HepG2 (cell line): Measurements from ENCODE around the gene GALNT12. TPM values are rescaled to one million over a fixed set of nuclear protein-coding genes. Genes with fewer than 3 reads are reported as not detected.
A peak's percentile ranks its signal among the peaks of the same experiment; 100 is the strongest.

ENCODE experiments used
- ATAC-seq: fragments of 200-7000 bp; cut with Tn5 transposase; 3 replicates; pipeline ENCODE4 v1.9.1; 2020; ENCODE audit warnings: mild to moderate bottlenecking, moderate library complexity
- BruUV-seq: library from RNA; stranded (reverse); fragments of 400-500 nt; replicated peaks from 2 replicates; lab custom pipeline; 2021; lab: Mats Ljungman, UMichigan
- CTCF ChIA-PET: fragments of 300-600 bp; formaldehyde crosslinking; extraction: SDS; loops from one replicate; lab custom pipeline; 2021; ENCODE audit warnings: low total read pairs, inconsistent platforms, low intra/inter-chr PET ratio; lab: Yijun Ruan, JAX
- POLR2A ChIA-PET: fragments of 350-600 bp; sonication (Branson Sonifier 250); formaldehyde crosslinking; loops from one replicate; lab custom pipeline; 2020; ENCODE audit warnings: antibody characterized with exemption, inconsistent platforms; lab: Yijun Ruan, JAX
- DNase-seq: peaks from one replicate; pipeline ENCODE4 v3.0.0-alpha.2; 2015; ENCODE audit warnings: low spot score
- FAIRE-seq: peaks from 3 replicates; lab custom pipeline; 2011; peaks lifted over from hg19 to GRCh38; lab: Jason Lieb, UNC
- H2AFZ ChIP-seq: one replicate; pipeline ENCODE4 v1.6.1; 2011; ENCODE audit warnings: low read length, inconsistent platforms
- H3K27ac ChIP-seq: fragments of 300-600 bp; 3 replicates; pipeline ENCODE4 v1.8.0; 2011; ENCODE audit warnings: mixed run types, mild to moderate bottlenecking, mixed read lengths, low read length, inconsistent platforms; ENCODE audit not compliant: insufficient read depth; ENCODE audit errors: extremely low read length
- H3K27me3 ChIP-seq, 2 experiments: fragments of 200-600 bp in 1 of 2; 2 replicates in 1 of 2; 3 replicates in 1 of 2; pipeline versions ENCODE4 v1.6.0 to v1.8.0; 2011; ENCODE audit warnings: low read length in 2 of 2, mild to moderate bottlenecking in 2 of 2, moderate library complexity in 2 of 2, inconsistent platforms in 1 of 2; ENCODE audit not compliant: insufficient read depth in 2 of 2, control insufficient read depth in 1 of 2
- H3K36me3 ChIP-seq, 2 experiments: fragments of 200-600 bp in 1 of 2; replicated peaks in 1 of 2; 2 replicates in 1 of 2; 3 replicates in 1 of 2; pipeline versions ENCODE4 v1.5.1 to v1.8.0; 2011; ENCODE audit warnings: low read length in 2 of 2, inconsistent platforms in 1 of 2; ENCODE audit not compliant: insufficient read depth in 2 of 2, control insufficient read depth in 1 of 2
- H3K4me1 ChIP-seq: 2 replicates; pipeline ENCODE4 v1.5.1; 2012; ENCODE audit warnings: low read length, inconsistent platforms; ENCODE audit not compliant: insufficient read depth
- H3K4me2 ChIP-seq: 2 replicates; pipeline ENCODE4 v1.6.0; 2011; ENCODE audit warnings: low read depth, low read length, inconsistent platforms
- H3K4me3 ChIP-seq, 3 experiments: fragments of 200-600 bp in 1 of 3; sonication (generic), shearing (Covaris generic) in 1 of 3; replicated peaks in 1 of 3; 2 replicates each; pipeline ENCODE4 v1.5.1; 2011 to 2016; ENCODE audit warnings: low read length in 3 of 3, inconsistent platforms in 2 of 3, low read depth in 2 of 3, mild to moderate bottlenecking in 2 of 3, control low read depth in 1 of 3, mixed read lengths in 1 of 3; ENCODE audit not compliant: insufficient read depth in 1 of 3
- H3K79me2 ChIP-seq: one replicate; pipeline ENCODE4 v1.6.1; 2011; ENCODE audit warnings: low read length, inconsistent platforms; ENCODE audit not compliant: insufficient read depth
- H3K9ac ChIP-seq: 2 replicates; pipeline ENCODE4 v1.6.0; 2011; ENCODE audit warnings: mild to moderate bottlenecking, low read depth, low read length, inconsistent platforms; ENCODE audit not compliant: insufficient read depth
- H3K9me3 ChIP-seq: 2 replicates; pipeline ENCODE4 v1.5.1; 2012; ENCODE audit warnings: mild to moderate bottlenecking, low read length
- H4K20me1 ChIP-seq: 2 replicates; pipeline ENCODE4 v1.6.0; 2011; ENCODE audit warnings: inconsistent platforms, mild to moderate bottlenecking, low read length, moderate library complexity; ENCODE audit not compliant: insufficient read depth
- EP300 ChIP-seq, 3 experiments: sonication (generic) in 1 of 3; formaldehyde crosslinking in 1 of 3; IDR thresholded peaks; 2 replicates each; pipeline versions ENCODE4 v1.5.1 to v1.6.1; 2011 to 2020; ENCODE audit warnings: low read depth in 2 of 3, low read length in 2 of 3, borderline replicate concordance in 1 of 3, improper control_type of control experiment in 1 of 3, mild to moderate bottlenecking in 1 of 3, missing genetic modification reagents in 1 of 3, moderate library complexity in 1 of 3
- NFE2 ChIP-seq: sonication (generic); formaldehyde crosslinking; IDR thresholded peaks from 2 replicates; pipeline ENCODE4 v1.4.0; 2020; ENCODE audit warnings: missing genetic modification reagents
- NRL ChIP-seq: sonication (generic); formaldehyde crosslinking; IDR thresholded peaks from 2 replicates; pipeline ENCODE4 v1.5.0; 2020; ENCODE audit warnings: missing genetic modification reagents, mild to moderate bottlenecking, moderate library complexity, borderline replicate concordance
- RXRA ChIP-seq: sonication (generic); formaldehyde crosslinking; IDR thresholded peaks from 2 replicates; pipeline ENCODE4 v1.5.1; 2020; ENCODE audit warnings: missing genetic modification reagents
- ZBTB43 ChIP-seq: sonication (generic); formaldehyde crosslinking; conservative IDR thresholded peaks from 2 replicates; pipeline ENCODE4 v1.4.0; 2020; ENCODE audit warnings: missing genetic modification reagents
- ZFX ChIP-seq: sonication (generic); formaldehyde crosslinking; IDR thresholded peaks from 2 replicates; pipeline ENCODE4 v1.4.0; 2020; ENCODE audit warnings: mild to moderate bottlenecking, low read depth, missing genetic modification reagents, moderate library complexity
- ZKSCAN1 ChIP-seq: fragments of 150-350 bp; IDR thresholded peaks from 2 replicates; pipeline ENCODE4 v1.6.1; 2014; ENCODE audit warnings: low read length
- ZMAT5 ChIP-seq: sonication (generic); formaldehyde crosslinking; IDR thresholded peaks from 2 replicates; pipeline ENCODE4 v1.5.0; 2020; ENCODE audit warnings: mild to moderate bottlenecking, low read depth, missing genetic modification reagents, borderline replicate concordance
- ZNF431 ChIP-seq: sonication (generic); formaldehyde crosslinking; IDR thresholded peaks from 2 replicates; pipeline ENCODE4 v1.9.0; 2022; ENCODE audit warnings: missing genetic modification reagents, low read depth, mild to moderate bottlenecking, borderline replicate concordance
- ZNF644 ChIP-seq: IDR thresholded peaks from 2 replicates; pipeline ENCODE4 v1.6.1; 2016; ENCODE audit warnings: low read depth
- WGBS: methylation state at CpG from one replicate; pipeline ENCODE4 v1.1.6; 2017; ENCODE audit warnings: low lambda C conversion rate; 5-methylcytosine and 5-hydroxymethylcytosine counted together
- in situ Hi-C: cut with HindIII; loops from 2 replicates; pipeline ENCODE4 v1.10.0; 2017; ENCODE audit warnings: low pct_unique_long_range_greater_than_20kb; ENCODE audit not compliant: extremely low pct_ligation_motif_present
- intact Hi-C: fragments of 100-400 bp; cut with micrococcal nuclease; formaldehyde crosslinking; loops from one replicate; pipeline ENCODE4 v1.10.0; 2022; ENCODE audit not compliant: unreplicated experiment
- polyA plus RNA-seq, 8 experiments: library from polyadenylated mRNA; depleted of rRNA in 3 of 8; stranded (reverse) in 7 of 8; unstranded in 1 of 8; fragments of >200 nt; fragmentation: Illumina TruSeq in 4 of 8; extraction: Trizol in 4 of 8; gene quantifications; 2 replicates each; pipeline versions ENCODE4 v1.2.1 to v1.2.3, GENCODE V29; 2011 to 2016; ENCODE audit warnings: low read depth in 4 of 8, missing spikeins in 1 of 8, mixed read lengths in 1 of 8; ENCODE audit not compliant: insufficient read depth in 1 of 8
- total RNA-seq, 5 experiments: library from RNA; depleted of rRNA; stranded (reverse); fragments of >200 nt; fragmentation: Illumina TruSeq; extraction: Trizol; gene quantifications; 2 replicates each; pipeline ENCODE4 v1.2.3, GENCODE V29; 2016; ENCODE audit warnings: low read depth in 1 of 5
- TF ChIP-seq, protein P1 (sequence below): sonication (generic); formaldehyde crosslinking; IDR thresholded peaks from 2 replicates; pipeline ENCODE4 v1.4.0; 2020; ENCODE audit warnings: mild to moderate bottlenecking, missing genetic modification reagents
- TF ChIP-seq, protein P2 (sequence below): sonication (generic); formaldehyde crosslinking; IDR thresholded peaks from 2 replicates; pipeline ENCODE4 v1.4.0; 2020; ENCODE audit warnings: missing genetic modification reagents
- TF ChIP-seq, protein P3 (sequence below): sonication (generic); formaldehyde crosslinking; IDR thresholded peaks from 2 replicates; pipeline ENCODE4 v1.8.1; 2023; ENCODE audit warnings: mild to moderate bottlenecking, moderate library complexity, missing genetic modification reagents

GALNT12 gene
- total and polyA plus RNA-seq, 2 of the 13 experiments (the other 11 are each of a cell fraction or from before 2014, with no cell fraction given), result 0.07 TPM; not detected in 1

- TF ChIP-seq, protein P1, sequence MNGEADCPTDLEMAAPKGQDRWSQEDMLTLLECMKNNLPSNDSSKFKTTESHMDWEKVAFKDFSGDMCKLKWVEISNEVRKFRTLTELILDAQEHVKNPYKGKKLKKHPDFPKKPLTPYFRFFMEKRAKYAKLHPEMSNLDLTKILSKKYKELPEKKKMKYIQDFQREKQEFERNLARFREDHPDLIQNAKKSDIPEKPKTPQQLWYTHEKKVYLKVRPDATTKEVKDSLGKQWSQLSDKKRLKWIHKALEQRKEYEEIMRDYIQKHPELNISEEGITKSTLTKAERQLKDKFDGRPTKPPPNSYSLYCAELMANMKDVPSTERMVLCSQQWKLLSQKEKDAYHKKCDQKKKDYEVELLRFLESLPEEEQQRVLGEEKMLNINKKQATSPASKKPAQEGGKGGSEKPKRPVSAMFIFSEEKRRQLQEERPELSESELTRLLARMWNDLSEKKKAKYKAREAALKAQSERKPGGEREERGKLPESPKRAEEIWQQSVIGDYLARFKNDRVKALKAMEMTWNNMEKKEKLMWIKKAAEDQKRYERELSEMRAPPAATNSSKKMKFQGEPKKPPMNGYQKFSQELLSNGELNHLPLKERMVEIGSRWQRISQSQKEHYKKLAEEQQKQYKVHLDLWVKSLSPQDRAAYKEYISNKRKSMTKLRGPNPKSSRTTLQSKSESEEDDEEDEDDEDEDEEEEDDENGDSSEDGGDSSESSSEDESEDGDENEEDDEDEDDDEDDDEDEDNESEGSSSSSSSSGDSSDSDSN, result peak; percentile 57; the same call in 1 of the 2 replicates
- TF ChIP-seq ZMAT5, result no peak
Measured at GRCh38 chr9:98795970-98796363, 11.5 kb upstream of the GALNT12 start (continued).

GRCh38 chr9:98796364-98797101, 10.9 kb upstream of the GALNT12 start, which contains the start of gene ANKS6:
Gene ANKS6 (minus strand): TSS chr9:98796555. CDS start chr9:98796491, 64 bp downstream.
- no TSS peak for BruUV-seq
- peak within 1 kb of the TSS; percentile 64 for H3K9ac ChIP-seq
- DNase-seq (peak; percentile 33), FAIRE-seq (no peak), ATAC-seq (peak; percentile 88)
- peak within 1 kb of the TSS; percentile 64 to 74 (median 66) for H3K4me3 ChIP-seq
- intact Hi-C loops, result no loop called here
- peaks cover 11% of the 10 kb centered on the region for H3K4me1 ChIP-seq
- no peaks in the 10 kb centered on the region for H3K79me2 ChIP-seq
- ChIA-PET CTCF (interaction anchor here (1.3 to 1.4 kb wide), 2 partner anchors 21 to 481 kb away, joined by 4 to 5 read pairs; no protein-coding TSS in a partner anchor), POLR2A (no interaction called here)
- peak within 1 kb of the TSS; percentile 83 for H3K4me2 ChIP-seq
- no peaks in the 10 kb centered on the region for H4K20me1 ChIP-seq
- WGBS, result 79% methylated on average over 9 of the region's 86 CpGs
- H3K27ac ChIP-seq, result no peak within 1 kb of the TSS
- H3K9me3 ChIP-seq, result 0 out of 2 replicates have a peak, but pooled peaks cover 9% of the 10 kb centered on the region
- no peak within 1 kb of the TSS for H2AFZ ChIP-seq
- H3K27me3 ChIP-seq, result peaks cover 2 to 6% of the 10 kb centered on the region in 2 experiments; a peak in 2 of 5 replicates
- no peaks in the 10 kb centered on the region for H3K36me3 ChIP-seq
- in situ Hi-C loops, result no loop called here
- TF ChIP-seq ZNF431 (CRISPR knock-in tag) (0 out of 2 replicates have a peak, but pooled peaks have one; percentile 34), NRL (CRISPR knock-in tag) (no peak), NFE2 (no peak), RXRA (CRISPR knock-in tag) (no peak), ZFX (CRISPR knock-in tag) (peak; percentile 41; the same call in 1 of the 2 replicates), ZNF644 (no peak), ZKSCAN1 (peak; percentile 91), EP300 (IDR thresholded peaks at IDR 0.05; ENCODE audit: low read depth in 2 of 2, low read length in 2 of 2) (no peak), EP300 (CRISPR knock-in tag; IDR thresholded peaks at IDR 0.05; ENCODE audit: borderline replicate concordance) (no peak), ZBTB43 (CRISPR knock-in tag) (no peak)
- TF ChIP-seq, protein P2, sequence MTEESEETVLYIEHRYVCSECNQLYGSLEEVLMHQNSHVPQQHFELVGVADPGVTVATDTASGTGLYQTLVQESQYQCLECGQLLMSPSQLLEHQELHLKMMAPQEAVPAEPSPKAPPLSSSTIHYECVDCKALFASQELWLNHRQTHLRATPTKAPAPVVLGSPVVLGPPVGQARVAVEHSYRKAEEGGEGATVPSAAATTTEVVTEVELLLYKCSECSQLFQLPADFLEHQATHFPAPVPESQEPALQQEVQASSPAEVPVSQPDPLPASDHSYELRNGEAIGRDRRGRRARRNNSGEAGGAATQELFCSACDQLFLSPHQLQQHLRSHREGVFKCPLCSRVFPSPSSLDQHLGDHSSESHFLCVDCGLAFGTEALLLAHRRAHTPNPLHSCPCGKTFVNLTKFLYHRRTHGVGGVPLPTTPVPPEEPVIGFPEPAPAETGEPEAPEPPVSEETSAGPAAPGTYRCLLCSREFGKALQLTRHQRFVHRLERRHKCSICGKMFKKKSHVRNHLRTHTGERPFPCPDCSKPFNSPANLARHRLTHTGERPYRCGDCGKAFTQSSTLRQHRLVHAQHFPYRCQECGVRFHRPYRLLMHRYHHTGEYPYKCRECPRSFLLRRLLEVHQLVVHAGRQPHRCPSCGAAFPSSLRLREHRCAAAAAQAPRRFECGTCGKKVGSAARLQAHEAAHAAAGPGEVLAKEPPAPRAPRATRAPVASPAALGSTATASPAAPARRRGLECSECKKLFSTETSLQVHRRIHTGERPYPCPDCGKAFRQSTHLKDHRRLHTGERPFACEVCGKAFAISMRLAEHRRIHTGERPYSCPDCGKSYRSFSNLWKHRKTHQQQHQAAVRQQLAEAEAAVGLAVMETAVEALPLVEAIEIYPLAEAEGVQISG, result peak; percentile 41; the same call in 1 of the 2 replicates
- TF ChIP-seq, protein P3, sequence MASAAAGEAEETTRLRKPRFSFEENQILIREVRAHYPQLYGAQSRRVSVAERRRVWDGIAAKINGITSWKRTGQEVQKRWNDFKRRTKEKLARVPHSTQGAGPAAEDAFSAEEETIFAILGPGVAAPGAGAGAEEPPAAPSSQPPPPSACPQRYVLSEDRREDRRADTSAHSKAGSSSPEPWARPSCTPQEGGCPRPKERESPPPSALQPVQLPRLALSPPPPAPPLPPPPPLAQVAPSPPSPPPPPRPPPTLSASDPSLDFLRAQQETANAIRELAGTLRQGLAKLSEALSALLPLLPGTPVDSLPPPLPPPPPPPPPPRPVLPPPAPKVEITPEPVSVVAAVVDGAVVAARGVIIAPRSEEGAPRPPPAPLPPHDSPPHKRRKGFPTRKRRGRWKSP, result no peak
